IMR-90 (cell line): Measurements from ENCODE around the gene ADAMTS19. TPM values are rescaled to one million over a fixed set of nuclear protein-coding genes. Genes with fewer than 3 reads are reported as not detected.

Source experiments
- ATAC-seq: fragments of 200-7000 bp; cut with Tn5 transposase; 2 replicates; pipeline ENCODE4 v1.9.1; 2020; ENCODE audit warnings: low read depth, mild to moderate bottlenecking, moderate library complexity
- BruUV-seq: library from RNA; stranded (reverse); fragments of 400-500 nt; replicated peaks from 2 replicates; lab custom pipeline; 2021; lab: Mats Ljungman, UMichigan
- CTCF ChIA-PET: fragments of 300-600 bp; formaldehyde crosslinking; extraction: SDS; loops from one replicate; lab custom pipeline; 2021; ENCODE audit warnings: antibody characterized with exemption; lab: Yijun Ruan, JAX
- POLR2A ChIA-PET: fragments of 300-600 bp; sonication (Branson Sonifier 250); formaldehyde crosslinking; loops from one replicate; lab custom pipeline; 2022; ENCODE audit warnings: antibody characterized with exemption; ENCODE audit not compliant: unreplicated experiment; lab: Charles Lee
- DNase-seq: peaks from one replicate; pipeline ENCODE4 v3.0.0; 2013
- H2AFZ ChIP-seq: replicated peaks from 2 replicates; pipeline ENCODE3; 2013; ENCODE audit warnings: low read length, mild to moderate bottlenecking; ENCODE audit not compliant: poor library complexity
- H2AK5ac ChIP-seq: 2 replicates; pipeline ENCODE4 v1.6.1; 2013; ENCODE audit warnings: low read depth, low read length, inconsistent platforms
- H2AK9ac ChIP-seq: replicated peaks from 2 replicates; pipeline ENCODE3; 2013; ENCODE audit warnings: mild to moderate bottlenecking, low read depth, low read length, moderate library complexity; ENCODE audit not compliant: poor library complexity
- H2BK120ac ChIP-seq: 2 replicates; pipeline ENCODE4 v1.6.1; 2013; ENCODE audit warnings: low read depth, low read length, inconsistent platforms
- H2BK15ac ChIP-seq: 3 replicates; pipeline ENCODE4 v1.6.1; 2013; ENCODE audit warnings: low read depth, low read length, inconsistent platforms
- H2BK20ac ChIP-seq: 2 replicates; pipeline ENCODE4 v1.6.1; 2013; ENCODE audit warnings: low read depth, mild to moderate bottlenecking, inconsistent platforms, low read length, moderate library complexity
- H2BK5ac ChIP-seq: 2 replicates; pipeline ENCODE4 v1.6.1; 2013; ENCODE audit warnings: mild to moderate bottlenecking, low read depth, low read length, inconsistent platforms; ENCODE audit not compliant: poor library complexity, severe bottlenecking
- H3K14ac ChIP-seq: replicated peaks from 2 replicates; pipeline ENCODE4 v1.6.1; 2013; ENCODE audit warnings: low read depth, low read length, inconsistent platforms
- H3K18ac ChIP-seq: 2 replicates; pipeline ENCODE4 v1.6.1; 2013; ENCODE audit warnings: low read depth, low read length, control low read depth
- H3K23ac ChIP-seq: 2 replicates; pipeline ENCODE4 v1.6.1; 2013; ENCODE audit warnings: low read depth, low read length, inconsistent platforms
- H3K27ac ChIP-seq: 2 replicates; pipeline ENCODE4 v1.5.1; 2013; ENCODE audit warnings: mild to moderate bottlenecking, control low read depth, low read length; ENCODE audit not compliant: insufficient read depth
- H3K27me3 ChIP-seq: 2 replicates; pipeline ENCODE4 v1.6.1; 2013; ENCODE audit warnings: low read length; ENCODE audit not compliant: control insufficient read depth, insufficient read depth
- H3K36me3 ChIP-seq: 2 replicates; pipeline ENCODE4 v1.6.1; 2013; ENCODE audit warnings: low read length, mixed read lengths; ENCODE audit not compliant: control insufficient read depth, insufficient read depth
- H3K4ac ChIP-seq: 2 replicates; pipeline ENCODE4 v1.6.1; 2013; ENCODE audit warnings: low read depth, low read length, inconsistent platforms
- H3K4me1 ChIP-seq: 2 replicates; pipeline ENCODE4 v1.6.1; 2013; ENCODE audit warnings: low read length, mixed read lengths; ENCODE audit not compliant: control insufficient read depth, insufficient read depth
- H3K4me2 ChIP-seq: 2 replicates; pipeline ENCODE4 v1.6.1; 2013; ENCODE audit warnings: low read depth, mild to moderate bottlenecking, control low read depth, low read length, moderate library complexity
- H3K4me3 ChIP-seq: 2 replicates; pipeline ENCODE4 v1.5.1; 2013; ENCODE audit warnings: low read depth, mild to moderate bottlenecking, control low read depth, low read length, moderate library complexity; ENCODE audit not compliant: insufficient read depth
- H3K56ac ChIP-seq: 2 replicates; pipeline ENCODE4 v1.6.1; 2013; ENCODE audit warnings: low read length, inconsistent platforms; ENCODE audit not compliant: insufficient read depth; ENCODE audit errors: extremely low read depth
- H3K79me1 ChIP-seq, 2 experiments: 2 replicates each; pipeline ENCODE4 v1.6.1; 2013; ENCODE audit warnings: low read length in 2 of 2, inconsistent platforms in 1 of 2, low read depth in 1 of 2
- H3K9ac ChIP-seq: 2 replicates; pipeline ENCODE4 v1.6.1; 2013; ENCODE audit warnings: low read depth, low read length, control low read depth
- H3K9me1 ChIP-seq: 2 replicates; pipeline ENCODE4 v1.6.1; 2013; ENCODE audit warnings: low read length, inconsistent platforms; ENCODE audit not compliant: insufficient read depth
- H3K9me3 ChIP-seq: 2 replicates; pipeline ENCODE4 v1.6.1; 2013; ENCODE audit warnings: low read length; ENCODE audit not compliant: control insufficient read depth, insufficient read depth
- H4K20me1 ChIP-seq: 2 replicates; pipeline ENCODE4 v1.6.1; 2013; ENCODE audit warnings: low read length, inconsistent platforms; ENCODE audit not compliant: insufficient read depth
- H4K5ac ChIP-seq: 2 replicates; pipeline ENCODE4 v1.6.1; 2013; ENCODE audit warnings: mild to moderate bottlenecking, low read depth, low read length, control low read depth
- H4K8ac ChIP-seq, 2 experiments: 2 replicates each; pipeline ENCODE4 v1.6.1; 2013; ENCODE audit warnings: low read depth in 2 of 2, low read length in 2 of 2, control low read depth in 1 of 2, inconsistent platforms in 1 of 2
- H4K91ac ChIP-seq: 2 replicates; pipeline ENCODE4 v1.6.1; 2013; ENCODE audit warnings: low read depth, low read length, inconsistent platforms; ENCODE audit not compliant: insufficient read depth
- CEBPB ChIP-seq: IDR thresholded peaks from 2 replicates; pipeline ENCODE4 v1.6.1; 2012; ENCODE audit warnings: low read depth, low read length, improper control_type of control experiment
- CHD1 ChIP-seq: IDR thresholded peaks from 2 replicates; pipeline ENCODE4 v1.6.1; 2012; ENCODE audit warnings: low read depth, low read length, improper control_type of control experiment
- CTCF ChIP-seq: conservative IDR thresholded peaks from 2 replicates; pipeline ENCODE4 v1.5.1; 2012; ENCODE audit warnings: mild to moderate bottlenecking, low read depth, low read length, improper control_type of control experiment
- FOS ChIP-seq: fragments of 150-350 bp; IDR thresholded peaks from 2 replicates; pipeline ENCODE4 v1.6.1; 2016; ENCODE audit warnings: low read depth, low read length
- MAFK ChIP-seq: IDR thresholded peaks from 2 replicates; pipeline ENCODE4 v1.6.1; 2012; ENCODE audit warnings: low read depth, low read length, improper control_type of control experiment
- MAZ ChIP-seq: IDR thresholded peaks from 2 replicates; pipeline ENCODE4 v1.6.1; 2012; ENCODE audit warnings: low read depth, mild to moderate bottlenecking, low read length, improper control_type of control experiment, moderate library complexity, borderline replicate concordance
- NFE2L2 ChIP-seq: fragments of 150-350 bp; IDR thresholded peaks from 2 replicates; pipeline ENCODE4 v1.6.1; 2016; ENCODE audit warnings: low read depth, mild to moderate bottlenecking, low read length
- POLR2A ChIP-seq: IDR thresholded peaks from 2 replicates; pipeline ENCODE4 v1.6.1; 2012; ENCODE audit warnings: mild to moderate bottlenecking, low read depth, low read length
- RAD21 ChIP-seq: IDR thresholded peaks from 2 replicates; pipeline ENCODE4 v1.6.1; 2012; ENCODE audit warnings: low read length, improper control_type of control experiment
- RCOR1 ChIP-seq: IDR thresholded peaks from 2 replicates; pipeline ENCODE4 v1.6.1; 2012; ENCODE audit warnings: mild to moderate bottlenecking, low read length, improper control_type of control experiment; ENCODE audit not compliant: insufficient replicate concordance
- RFX5 ChIP-seq: IDR thresholded peaks from 2 replicates; pipeline ENCODE4 v1.8.0; 2012; ENCODE audit warnings: low read depth, mild to moderate bottlenecking, low read length, moderate library complexity
- USF2 ChIP-seq: fragments of 150-350 bp; IDR thresholded peaks from 2 replicates; pipeline ENCODE4 v1.6.1; 2017; ENCODE audit warnings: mild to moderate bottlenecking, antibody characterized with exemption, low read length, low read depth
- WGBS, 2 experiments: methylation state at CpG; one replicate each; pipeline versions ENCODE4 v1.1.5 to v1.1.7; 2013; ENCODE audit warnings: missing lambda C conversion rate in 2 of 2; ENCODE audit not compliant: insufficient read length in 1 of 2; ENCODE audit errors: extremely low coverage in 2 of 2; 5-methylcytosine and 5-hydroxymethylcytosine counted together
- dilution Hi-C: fragments of 300-500 bp; cut with HindIII; formaldehyde crosslinking; loops from one replicate; pipeline ENCODE4 v1.14.3; 2018; ENCODE audit warnings: low sequenced_read_pairs; ENCODE audit not compliant: unreplicated experiment
- in situ Hi-C: fragments of 300-500 bp; cut with MboI; formaldehyde crosslinking; loops from 3 replicates; pipeline ENCODE4 v1.14.3; 2019; ENCODE audit warnings: low sequenced_read_pairs, inconsistent platforms, mixed read lengths
- intact Hi-C: fragments of 100-400 bp; cut with micrococcal nuclease; formaldehyde crosslinking; loops from 2 replicates; pipeline ENCODE4 v1.10.0; 2022
- polyA plus RNA-seq, 3 experiments: library from polyadenylated mRNA; depleted of rRNA; stranded (reverse); fragments of >200 nt; gene quantifications; 2 replicates each; pipeline ENCODE4 v1.2.3, GENCODE V29; 2012; ENCODE audit warnings: low replicate concordance in 1 of 3
- total RNA-seq: library from RNA; depleted of rRNA; stranded (reverse); fragments of >200 nt; gene quantifications from 2 replicates; pipeline ENCODE4 v1.2.3, GENCODE V29; 2012

The ADAMTS19 gene
- total and polyA plus RNA-seq, 2 of the 4 experiments (the other 2 are of a cell fraction): under 0.01 to 0.17 TPM

- Histone ChIP-seq H2AK5ac (no peak overlapping the region), H2BK5ac (no peak overlapping the region), H3K4me2 (no peak overlapping the region), H4K8ac (no peak overlapping the region), H4K91ac (no peak overlapping the region), H3K9me1 (no peaks in the 10 kb centered on the region), H3K9me3 (no peaks in the 10 kb centered on the region), H2AK9ac (no peak overlapping the region), H2BK15ac (no peak overlapping the region), H3K9ac (no peak overlapping the region), H3K4me1 (no peaks in the 10 kb centered on the region), H3K27me3 (no peaks in the 10 kb centered on the region), H3K4ac (no peak overlapping the region), H3K27ac (no peak overlapping the region), H3K36me3 (no peaks in the 10 kb centered on the region), H3K18ac (no peak overlapping the region), H4K5ac (no peak overlapping the region), H3K4me3 (no peak overlapping the region), H3K56ac (no peak overlapping the region), H3K79me1 (no peaks in the 10 kb centered on the region), H3K14ac (no peak overlapping the region), H2BK20ac (no peak overlapping the region), H2BK120ac (no peak overlapping the region), H3K23ac (no peak overlapping the region), H4K20me1 (no peaks in the 10 kb centered on the region), H2AFZ (no peak overlapping the region)
- TF ChIP-seq NFE2L2 (no peak), MAZ (no peak), CTCF (no peak), CEBPB (no peak), RCOR1 (no peak), CHD1 (no peak), RAD21 (no peak), RFX5 (no peak), POLR2A (no peak), USF2 (no peak), MAFK (no peak), FOS (no peak)
- ATAC-seq (no peak), DNase-seq (no peak)
- in situ Hi-C loops (no loop called here), intact Hi-C loops (no loop called here), dilution Hi-C loops (no loop called here)
- WGBS, 2 experiments: no CpG with 5 or more reads among the region's 3 CpGs
- ChIA-PET CTCF (no interaction called here), POLR2A (no interaction called here)
- no TSS peak for BruUV-seq
These were observed 21.1 kb downstream of the ADAMTS19 start for GRCh38 chr5:129481161-129481560.
